Transverse colon (tissue), 4 donors: Measurements from ENCODE around the gene OLFM1. TPM values are rescaled to one million over a fixed set of nuclear protein-coding genes. Genes with fewer than 3 reads are reported as not detected.

Experiments
- DNase-seq: peaks from one replicate; pipeline ENCODE4 v3.0.0-alpha.2; 2019
- H3K27ac ChIP-seq, 4 donors: fragments of 200-600 bp; sonication (generic); 2 replicates each; pipeline ENCODE4 v1.5.1; 2016 to 2018; ENCODE audit warnings: inconsistent platforms in 4 of 4
- H3K27me3 ChIP-seq: fragments of 200-600 bp; sonication (generic); 2 replicates; pipeline ENCODE4 v1.5.1; 2017; ENCODE audit warnings: inconsistent platforms
- H3K36me3 ChIP-seq, 4 donors: fragments of 200-600 bp; sonication (generic); 2 replicates each; pipeline ENCODE4 v1.5.1; 2017 to 2019; ENCODE audit warnings: inconsistent platforms in 4 of 4
- H3K4me1 ChIP-seq, 4 donors: fragments of 200-600 bp; sonication (generic); 2 replicates each; pipeline ENCODE4 v1.5.1; 2017 to 2020; ENCODE audit warnings: inconsistent platforms in 4 of 4
- H3K4me3 ChIP-seq, 4 donors: fragments of 200-600 bp; sonication (generic); 1 replicate in 1 of 4; 2 replicates in 3 of 4; pipeline versions ENCODE4 v1.5.1 to v1.6.1; 2017 to 2019; ENCODE audit warnings: inconsistent platforms in 4 of 4
- H3K9me3 ChIP-seq, 2 donors: fragments of 200-600 bp; sonication (generic); 2 replicates each; pipeline ENCODE4 v1.5.1; 2017 to 2019; ENCODE audit warnings: inconsistent platforms in 2 of 2
- CTCF ChIP-seq, 5 experiments: fragments of 200-600 bp in 3 of 5; fragments of 450-650 bp in 2 of 5; sonication (generic) in 3 of 5; IDR thresholded peaks; 1 replicate in 2 of 5; 2 replicates in 3 of 5; pipeline ENCODE4 v1.5.1; 2016 to 2017; ENCODE audit warnings: antibody characterized with exemption in 5 of 5, inconsistent platforms in 3 of 5, mild to moderate bottlenecking in 2 of 5, moderate library complexity in 1 of 5
- EP300 ChIP-seq: sonication (generic); formaldehyde crosslinking; IDR thresholded peaks from one replicate; pipeline ENCODE4 v1.6.1; 2017; ENCODE audit warnings: antibody characterized with exemption, low read depth
- POLR2A ChIP-seq: fragments of 450-650 bp; IDR thresholded peaks from one replicate; pipeline ENCODE4 v1.6.1; 2016; ENCODE audit warnings: antibody characterized with exemption, mild to moderate bottlenecking, moderate library complexity
- POLR2AphosphoS5 ChIP-seq, 3 donors: sonication (generic); formaldehyde crosslinking; IDR thresholded peaks; one replicate each; pipeline ENCODE4 v1.6.1; 2016; ENCODE audit warnings: antibody characterized with exemption in 3 of 3
- WGBS, 2 donors: methylation state at CpG; one replicate each; pipeline ENCODE4 v1.1.5; 2018; ENCODE audit warnings: low coverage in 1 of 2; 5-methylcytosine and 5-hydroxymethylcytosine counted together
- in situ Hi-C, 4 donors: fragments of 200-750 bp; cut with MboI; loops; one replicate each; pipeline versions ENCODE4 v1.15.0 to v1.15.1; 2017; ENCODE audit warnings: low sequenced_read_pairs in 3 of 4, low pct_ligation_motif_present in 1 of 4, low pct_unique_long_range_greater_than_20kb in 1 of 4
- intact Hi-C: fragments of 100-400 bp; cut with DNase I; formaldehyde crosslinking; loops from one replicate; pipeline ENCODE4 v1.15.1; 2023; ENCODE audit warnings: low total_unique reads
- total RNA-seq, 4 donors: library from RNA; depleted of rRNA; stranded (reverse); fragments of >200 nt; gene quantifications; one replicate each; pipeline ENCODE4 v1.1.0, GENCODE V29; 2016

OLFM1 gene
- total RNA-seq, 4 donors from 2014 or later: 3.7 to 7.8 (median 4.0) TPM; not detected in 1

- Histone ChIP-seq H3K27ac (no peak overlapping the region), H3K4me3 (peak overlapping the region in 3 of 4 donors; percentile 30 to 47 (median 37)), H3K27me3 (peaks cover 34% of the 10 kb centered on the region), H3K4me1 (peaks cover 10 to 33% (median 16%) of the 10 kb centered on the region in 4 donors), H3K36me3 (no peaks in the 10 kb centered on the region), H3K9me3 (no peaks in the 10 kb centered on the region)
- TF ChIP-seq POLR2AphosphoS5 (IDR thresholded peaks at IDR 0.05) (no peak), POLR2A (no peak), CTCF (IDR thresholded peaks at IDR 0.05) (no peak), EP300 (no peak)
- in situ Hi-C loops: loop anchor here (10.0 to 25.0 kb wide), 3 partner anchors 249 to 324 kb away; no protein-coding TSS in a partner anchor
- DNase-seq: no peak
- intact Hi-C loops: loop anchor here (5.0 kb wide), 1 partner anchor 254 kb away; no protein-coding TSS in a partner anchor
- WGBS, 2 donors: 12% methylated on average over 43 of the region's 45 CpGs; no CpG with 5 or more reads in 1 of the 2 donors
Observed at GRCh38 chr9:135088348-135088978, 995 bp downstream of the OLFM1 start.

GRCh38 chr9:135088979-135089847, 1.7 kb downstream of the OLFM1 start:
- peaks cover 10 to 27% (median 16%) of the 10 kb centered on the region in 4 donors for H3K4me1 ChIP-seq
- H3K4me3 ChIP-seq: peak overlapping the region in 1 of 4 donors; percentile 47
- TF ChIP-seq POLR2AphosphoS5 (IDR thresholded peaks at IDR 0.05): no peak
- TF ChIP-seq POLR2A: no peak
- no peak for TF ChIP-seq EP300
- DNase-seq: no peak
- in situ Hi-C loops (loop anchor here (10.0 to 25.0 kb wide), 3 partner anchors 248 to 323 kb away; no protein-coding TSS in a partner anchor), intact Hi-C loops (loop anchor here (5.0 kb wide), 1 partner anchor 253 kb away; no protein-coding TSS in a partner anchor)
- H3K27ac ChIP-seq: no peak overlapping the region
- WGBS, 2 donors: 62 to 89% methylated on average over 3 to 35 of the region's 35 CpGs
- no peaks in the 10 kb centered on the region for H3K36me3 ChIP-seq
- no peaks in the 10 kb centered on the region for H3K9me3 ChIP-seq
- peaks cover 34% of the 10 kb centered on the region for H3K27me3 ChIP-seq

GRCh38 chr9:135090081-135090480, 2.6 kb downstream of the OLFM1 start:
- no peak for TF ChIP-seq POLR2AphosphoS5 (IDR thresholded peaks at IDR 0.05)
- no peak for TF ChIP-seq CTCF (IDR thresholded peaks at IDR 0.05)
- TF ChIP-seq POLR2A: no peak
- TF ChIP-seq EP300: no peak
- peaks cover 10 to 27% (median 16%) of the 10 kb centered on the region in 4 donors for H3K4me1 ChIP-seq
- in situ Hi-C loops: loop anchor here (25.0 kb wide), 2 partner anchors 247 to 322 kb away; no protein-coding TSS in a partner anchor
- H3K9me3 ChIP-seq: no peaks in the 10 kb centered on the region
- DNase-seq: no peak
- peaks cover 34% of the 10 kb centered on the region for H3K27me3 ChIP-seq
- H3K36me3 ChIP-seq: no peaks in the 10 kb centered on the region
- no peak overlapping the region for H3K27ac ChIP-seq
- WGBS, 2 donors: 91% methylated on average over 7 of the region's 7 CpGs; no CpG with 5 or more reads in 1 of the 2 donors
- intact Hi-C loops: no loop called here
- no peak overlapping the region for H3K4me3 ChIP-seq

- H3K36me3 ChIP-seq: no peaks in the 10 kb centered on the region
- peaks cover 34% of the 10 kb centered on the region for H3K27me3 ChIP-seq
- DNase-seq: no peak
- intact Hi-C loops (no loop called here), in situ Hi-C loops (loop anchor here (25.0 kb wide), 2 partner anchors 247 to 322 kb away; no protein-coding TSS in a partner anchor)
- TF ChIP-seq EP300: no peak
- no peak for TF ChIP-seq CTCF (IDR thresholded peaks at IDR 0.05)
- no peak for TF ChIP-seq POLR2A
- no peak for TF ChIP-seq POLR2AphosphoS5 (IDR thresholded peaks at IDR 0.05)
- no peak overlapping the region for H3K27ac ChIP-seq
- peaks cover 10 to 26% (median 16%) of the 10 kb centered on the region in 4 donors for H3K4me1 ChIP-seq
- 67% methylated on average over 5 of the region's 5 CpGs; no CpG with 5 or more reads in 1 of the 2 donors for WGBS, 2 donors
- no peaks in the 10 kb centered on the region for H3K9me3 ChIP-seq
- no peak overlapping the region for H3K4me3 ChIP-seq
Observed at GRCh38 chr9:135090547-135090946, 3.1 kb downstream of the OLFM1 start.
